GM19397 (cell line): ENCODE results near the gene FNDC3B.
A peak's percentile ranks its signal among the peaks of the same experiment; 100 is the strongest.

Experiments used
- ATAC-seq: cut with Tn5 transposase; IDR thresholded peaks from one replicate; pipeline ENCODE4 v1.9.1; 2021; ENCODE audit warnings: mild to moderate bottlenecking, moderate library complexity; ENCODE audit not compliant: unreplicated experiment

FNDC3B gene

DNA sequence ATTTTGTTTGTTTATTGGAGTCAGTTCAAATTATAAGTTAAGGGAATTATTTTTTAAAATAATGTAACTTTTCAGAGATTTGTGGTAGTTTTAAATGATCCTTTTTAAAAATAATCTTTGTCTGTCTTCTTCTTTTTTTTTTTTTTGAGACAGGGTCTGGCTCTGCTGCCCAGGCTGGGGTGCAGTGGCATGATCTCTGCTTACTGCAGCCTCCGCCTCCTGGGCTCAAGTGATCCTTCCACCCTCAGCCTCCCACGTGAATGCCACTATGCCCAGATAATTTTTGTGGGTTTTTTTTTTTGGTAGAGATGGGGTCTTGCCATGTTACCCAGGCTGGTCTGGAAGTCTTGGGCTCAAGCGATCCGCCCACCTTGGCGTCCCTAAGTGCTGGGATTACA is 12.6 kb downstream of the FNDC3B start:
- no peak for ATAC-seq

DNA sequence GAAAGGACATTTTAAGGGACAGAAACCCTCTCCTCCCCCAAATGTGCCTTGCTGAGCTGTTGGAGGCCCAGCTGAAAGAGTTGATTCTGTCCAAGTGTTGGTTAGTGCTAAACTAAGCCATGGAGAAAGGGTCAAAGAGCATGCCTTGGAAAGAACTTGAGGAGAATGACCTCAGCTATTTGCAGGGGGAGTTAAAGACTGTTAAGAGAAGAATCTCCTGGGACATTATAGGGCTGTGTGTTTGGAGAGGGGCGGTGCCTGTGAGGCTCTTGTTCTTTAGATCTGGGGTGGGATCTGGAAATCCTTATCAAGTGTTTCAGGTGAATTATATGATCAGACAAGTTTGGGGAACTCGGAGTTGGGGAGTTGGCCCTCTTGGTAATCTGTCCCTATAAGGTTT is 13.0 kb downstream of the FNDC3B start:
- ATAC-seq, result no peak

DNA sequence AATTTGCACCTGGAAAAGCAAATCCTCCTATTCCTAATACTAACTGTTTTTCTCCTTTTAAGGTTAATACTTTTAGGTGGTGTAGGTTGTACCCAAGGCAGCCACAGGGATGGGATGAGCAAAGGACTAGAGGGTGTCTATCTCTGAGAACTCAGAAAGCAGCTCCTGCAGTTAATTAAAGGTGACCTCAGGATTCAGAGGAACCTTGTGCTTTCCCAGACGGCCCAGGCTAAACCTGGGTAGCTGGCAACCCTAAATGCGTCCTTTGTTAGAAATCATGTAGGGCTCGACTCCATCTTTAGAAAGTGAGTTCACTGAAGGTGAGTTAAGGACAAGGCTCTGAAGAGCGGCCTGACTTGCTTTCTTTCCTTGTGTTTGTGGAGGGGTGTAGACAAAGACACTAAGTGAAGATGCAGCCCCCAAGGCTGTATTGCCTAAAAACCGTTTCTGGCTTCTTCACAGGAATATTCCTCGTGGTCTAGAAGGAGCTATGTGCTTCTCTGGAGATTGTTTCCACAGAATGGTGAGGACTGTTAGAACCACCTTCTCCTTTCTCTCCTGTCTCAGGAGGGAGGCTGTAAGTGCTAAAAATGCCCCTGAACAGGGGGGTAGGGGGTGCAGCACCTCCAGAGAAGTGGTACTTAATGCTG is 14.9 kb downstream of the FNDC3B start:
- ATAC-seq, result no peak

GRCh38 chr3:172056416-172056815 is 17.0 kb downstream of the FNDC3B start:
- ATAC-seq, result no peak

GRCh38 chr3:172057059-172057458 is 17.7 kb downstream of the FNDC3B start:
- no peak for ATAC-seq

- ATAC-seq, result no peak
Measured at GRCh38 chr3:172057624-172058327, 18.4 kb downstream of the FNDC3B start.

- no peak for ATAC-seq
Measured at GRCh38 chr3:172059532-172059931, 20.2 kb downstream of the FNDC3B start.

DNA sequence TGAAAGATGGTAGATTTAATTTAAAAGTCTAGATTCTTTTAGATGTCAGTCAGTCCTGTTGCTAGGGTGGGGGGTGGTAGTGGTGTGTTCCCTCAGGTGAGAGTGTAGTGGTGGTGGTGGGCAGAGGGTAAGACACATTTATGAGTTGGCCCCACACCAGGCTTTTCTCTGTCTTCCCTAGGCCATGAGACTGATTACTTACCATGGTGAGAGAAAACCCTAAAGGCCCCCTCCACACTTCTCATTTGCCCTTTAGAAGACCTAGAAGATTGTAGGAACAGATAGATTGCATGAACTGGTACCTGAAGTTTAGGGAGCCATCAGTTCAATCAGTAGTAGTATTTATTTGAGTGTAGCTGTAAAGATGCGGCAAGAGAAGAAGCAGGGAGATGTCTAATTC is 20.9 kb downstream of the FNDC3B start:
- no peak for ATAC-seq

- peak; percentile 80 for ATAC-seq
Measured at GRCh38 chr3:172061724-172062184, 22.4 kb downstream of the FNDC3B start.

- no peak for ATAC-seq
Measured at GRCh38 chr3:172062761-172063160, 23.4 kb downstream of the FNDC3B start.

GRCh38 chr3:172063456-172064432 is 24.4 kb downstream of the FNDC3B start:
- no peak for ATAC-seq

DNA sequence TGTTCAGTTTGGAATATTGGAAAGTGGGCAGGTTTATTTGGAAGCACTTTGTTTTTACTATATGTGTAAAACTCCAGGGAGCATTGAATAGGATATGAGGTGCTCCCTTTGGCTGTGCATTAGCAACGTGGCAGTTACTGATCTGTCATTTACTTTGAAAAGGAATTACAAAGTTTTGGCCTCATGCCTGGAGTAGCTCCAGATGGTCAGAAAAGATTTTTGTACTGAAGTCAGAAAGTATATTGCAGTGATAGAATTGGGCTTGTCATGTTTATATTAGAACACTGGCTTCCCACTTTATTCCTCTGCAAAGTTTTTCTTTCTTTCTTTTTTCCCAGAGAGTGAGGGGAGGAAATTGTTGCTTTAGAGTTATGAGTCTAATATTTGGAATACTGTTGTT is 26.1 kb downstream of the FNDC3B start:
- ATAC-seq, result no peak

DNA sequence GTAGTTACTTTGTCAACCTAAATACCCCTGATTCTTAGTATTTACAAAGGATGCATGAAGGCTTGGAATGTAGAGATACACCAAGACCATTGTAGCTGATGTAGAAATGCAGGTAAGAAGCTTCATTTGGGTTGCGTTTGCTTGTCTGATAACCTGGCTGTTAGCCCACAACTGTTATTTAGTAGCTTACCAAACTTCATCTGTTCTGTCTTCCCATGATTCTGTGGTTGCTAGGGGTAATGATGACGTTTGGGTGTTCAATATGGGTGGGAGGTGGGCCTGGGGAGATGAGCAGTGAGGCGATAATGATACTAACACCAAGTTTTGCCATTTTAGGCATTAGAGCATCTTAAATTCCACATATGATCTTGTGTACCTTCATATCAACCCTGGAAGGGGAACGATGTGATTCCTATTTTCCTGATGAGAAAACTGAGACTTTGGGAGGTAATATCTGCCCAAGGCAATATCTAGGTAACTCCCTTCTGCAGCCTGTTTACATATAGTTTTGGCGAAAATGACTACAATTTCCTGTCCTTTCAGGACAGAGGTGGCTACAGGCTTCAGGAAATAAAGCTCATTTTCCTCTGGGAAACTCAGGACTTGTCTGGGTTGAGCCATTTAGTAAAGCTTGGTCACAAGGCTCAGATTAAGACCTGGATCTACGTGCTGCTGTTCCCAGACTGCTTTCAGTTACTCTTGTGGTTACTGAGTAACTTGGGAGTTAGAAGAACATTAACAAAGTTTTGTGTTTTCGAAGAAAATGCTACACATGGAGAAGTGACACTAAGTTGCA is 26.8 kb downstream of the FNDC3B start:
- ATAC-seq, result no peak

DNA sequence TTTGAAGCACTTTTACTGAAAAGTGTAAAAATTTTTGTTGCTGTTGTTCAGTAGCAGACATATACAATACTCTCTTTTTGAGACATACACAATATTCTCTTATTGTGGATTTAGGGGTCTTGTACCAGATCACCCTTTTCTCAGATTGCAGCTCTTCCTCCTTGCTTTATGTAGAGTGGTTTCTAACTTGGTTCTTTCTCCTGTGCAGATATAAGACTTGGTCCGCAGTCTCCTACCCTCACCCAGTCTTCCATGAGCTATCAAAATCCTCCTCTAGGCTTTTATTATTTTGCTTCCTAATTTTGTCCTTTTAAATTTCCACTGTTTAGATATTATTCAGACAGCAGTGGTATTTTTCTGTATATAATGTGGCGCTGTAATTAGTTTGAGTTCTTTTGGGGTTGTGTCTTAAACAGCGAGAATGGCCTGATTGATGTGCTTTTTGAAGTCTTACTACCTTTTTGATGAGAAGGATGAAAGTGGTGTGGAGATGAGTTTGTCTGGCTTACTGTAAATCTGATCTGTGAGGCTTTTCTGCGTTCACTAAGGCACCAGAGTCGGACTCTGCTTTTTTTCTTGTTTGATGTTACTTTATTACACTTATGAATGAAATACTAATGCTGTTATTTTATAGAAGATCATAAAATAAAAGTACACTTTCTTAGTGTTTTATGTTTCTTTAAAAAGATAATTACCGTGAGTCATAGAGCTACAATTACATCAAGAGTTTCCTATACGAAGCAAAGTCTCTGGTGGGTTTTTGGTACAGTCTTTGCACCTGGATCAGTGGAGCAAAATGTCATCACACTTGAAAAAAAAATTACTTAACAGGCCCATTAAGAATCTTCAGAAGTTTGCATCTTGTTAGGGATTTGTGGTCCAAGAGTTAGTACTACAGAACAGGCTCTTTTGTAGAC is 27.8 kb downstream of the FNDC3B start:
- no peak for ATAC-seq

- ATAC-seq, result no peak
Measured at GRCh38 chr3:172067837-172068440, 28.6 kb downstream of the FNDC3B start.

DNA sequence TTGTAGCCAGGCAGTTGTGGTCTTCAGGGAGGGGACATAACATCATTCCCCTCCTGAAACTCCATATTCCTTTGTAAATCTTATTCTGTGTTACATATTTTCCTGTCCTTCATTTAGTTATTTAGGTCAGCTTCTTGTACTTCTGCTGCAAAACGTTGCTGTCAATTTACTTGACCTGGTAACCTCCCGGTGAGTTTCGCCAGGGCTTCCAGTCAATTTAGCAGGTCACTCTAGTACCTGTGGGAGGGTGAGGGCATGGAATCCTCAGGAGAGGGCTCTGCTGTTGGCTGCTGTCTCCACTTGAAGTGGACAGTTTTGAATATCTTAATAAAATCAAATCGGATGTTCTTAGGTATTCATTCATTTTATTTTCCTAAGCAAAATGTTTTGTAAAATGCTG is 29.6 kb downstream of the FNDC3B start:
- no peak for ATAC-seq

- no peak for ATAC-seq
Measured at GRCh38 chr3:172069478-172069877, 30.1 kb downstream of the FNDC3B start.

DNA sequence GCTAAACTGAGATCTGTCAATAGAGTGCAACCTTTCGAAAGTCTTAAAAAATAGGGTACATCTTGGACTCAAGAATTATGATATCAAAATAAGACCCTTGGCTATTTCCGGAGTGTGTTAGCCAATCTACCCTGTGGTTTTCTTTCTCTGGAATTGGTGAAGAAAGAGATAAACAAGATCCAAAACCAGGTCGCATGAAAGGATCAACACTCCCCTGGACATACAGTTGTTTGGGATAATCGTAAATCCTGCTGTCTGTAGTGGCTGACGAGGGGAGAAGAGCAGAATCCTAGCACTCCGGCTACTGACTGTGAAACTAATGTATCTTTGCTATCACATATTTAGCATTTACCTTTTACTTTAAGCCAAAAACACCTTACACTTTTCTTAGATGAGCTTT is 30.9 kb downstream of the FNDC3B start:
- no peak for ATAC-seq

- ATAC-seq, result no peak
Measured at GRCh38 chr3:172070802-172071201, 31.4 kb downstream of the FNDC3B start.
